Ishikawa (cell line): ENCODE data around the gene ORC5.

ENCODE experiments used
- RAD21 ChIP-seq: IDR thresholded peaks from 2 replicates; pipeline ENCODE4 v1.6.1; 2012; ENCODE audit warnings: low read depth
- REST ChIP-seq: IDR thresholded peaks from 2 replicates; pipeline ENCODE4 v1.6.1; 2012; ENCODE audit warnings: low read depth, mild to moderate bottlenecking

- TF ChIP-seq RAD21: no peak
- TF ChIP-seq REST: no peak
Observed at GRCh38 chr7:104207731-104208420, at the start of gene ORC5.
